Left ventricle myocardium inferior (tissue), 1 donor: ENCODE data around the gene MKS1. TPM values are rescaled to one million over a fixed set of nuclear protein-coding genes. Genes with fewer than 3 reads are reported as not detected.

Experiments
- DNase-seq: peaks from one replicate; pipeline ENCODE4 v3.0.0-alpha.2; 2020
- H3K27ac ChIP-seq: fragments of 200-600 bp; replicated peaks from 2 replicates; pipeline ENCODE4 v1.8.0; 2021
- H3K27me3 ChIP-seq: fragments of 200-600 bp; 2 replicates; pipeline ENCODE4 v1.8.0; 2021; ENCODE audit warnings: low read depth
- H3K36me3 ChIP-seq: fragments of 200-600 bp; 2 replicates; pipeline ENCODE4 v1.8.0; 2021
- H3K4me1 ChIP-seq: fragments of 200-600 bp; 2 replicates; pipeline ENCODE4 v1.8.0; 2021
- H3K4me3 ChIP-seq: fragments of 200-600 bp; 2 replicates; pipeline ENCODE4 v1.8.0; 2021; ENCODE audit warnings: mild to moderate bottlenecking, moderate library complexity
- H3K9me3 ChIP-seq: fragments of 200-600 bp; replicated peaks from 2 replicates; pipeline ENCODE4 v1.8.0; 2021
- CTCF ChIP-seq: fragments of 200-600 bp; IDR thresholded peaks from 2 replicates; pipeline ENCODE4 v1.8.0; 2021; ENCODE audit warnings: antibody characterized with exemption, mild to moderate bottlenecking, borderline replicate concordance
- intact Hi-C: fragments of 100-400 bp; cut with micrococcal nuclease; formaldehyde crosslinking; loops from one replicate; pipeline ENCODE4 v1.11.0; 2022
- total RNA-seq: library from RNA; stranded (reverse); fragmentation: NEBNext Ultra II Directional; extraction: Animal tissue kit (Norgen Biotek cat#: 25700); gene quantifications from one replicate; pipeline ENCODE4 v1.2.1, GENCODE V29; 2021
- donor health status: DM: no; HTN: yes; CAD: no; lungs with severe emphysema.

The MKS1 gene
- total RNA-seq, 1 donor from 2014 or later = 10.8 TPM

GRCh38 chr17:58253082-58253481 is 34.0 kb upstream of the MKS1 start:
- TF ChIP-seq CTCF = no peak

GRCh38 chr17:58252141-58252540 is 33.1 kb upstream of the MKS1 start:
- no peak for TF ChIP-seq CTCF
- peaks cover 98% of the 10 kb centered on the region for H3K27me3 ChIP-seq
- H3K9me3 ChIP-seq = no peaks in the 10 kb centered on the region
- intact Hi-C loops = no loop called here
- no peak for DNase-seq
- peaks cover 10% of the 10 kb centered on the region for H3K4me1 ChIP-seq
- no peak overlapping the region for H3K27ac ChIP-seq
- H3K36me3 ChIP-seq = no peaks in the 10 kb centered on the region
- H3K4me3 ChIP-seq = no peak overlapping the region

More at GRCh38 chr17:58253082-58253481, 34.0 kb upstream of the MKS1 start:
- no peak for DNase-seq
- H3K36me3 ChIP-seq = no peaks in the 10 kb centered on the region
- no peak overlapping the region for H3K27ac ChIP-seq
- peaks cover 99% of the 10 kb centered on the region for H3K27me3 ChIP-seq
- intact Hi-C loops = no loop called here
- no peak overlapping the region for H3K4me3 ChIP-seq
- H3K9me3 ChIP-seq = no peaks in the 10 kb centered on the region
- H3K4me1 ChIP-seq = peaks cover 10% of the 10 kb centered on the region

- no peak for TF ChIP-seq CTCF
- Histone ChIP-seq H3K4me3 (no peak overlapping the region), H3K27ac (no peak overlapping the region), H3K36me3 (no peaks in the 10 kb centered on the region), H3K9me3 (no peaks in the 10 kb centered on the region), H3K27me3 (peaks cover 98% of the 10 kb centered on the region), H3K4me1 (peaks cover 10% of the 10 kb centered on the region)
- no peak for DNase-seq
- intact Hi-C loops = no loop called here
These were observed 31.4 kb upstream of the MKS1 start for GRCh38 chr17:58250344-58251011.

- Histone ChIP-seq H3K27me3 (peaks cover 98% of the 10 kb centered on the region), H3K4me1 (peaks cover 10% of the 10 kb centered on the region), H3K27ac (no peak overlapping the region), H3K9me3 (no peaks in the 10 kb centered on the region), H3K36me3 (no peaks in the 10 kb centered on the region), H3K4me3 (peak overlapping the region; percentile 66)
- TF ChIP-seq CTCF = peak; percentile 95
- intact Hi-C loops = no loop called here
- DNase-seq = peak; percentile 64
These were observed 30.4 kb upstream of the MKS1 start for GRCh38 chr17:58249270-58250133.

- no peaks in the 10 kb centered on the region for H3K9me3 ChIP-seq
- H3K27me3 ChIP-seq = peaks cover 97% of the 10 kb centered on the region
- H3K27ac ChIP-seq = no peak overlapping the region
- intact Hi-C loops = no loop called here
- no peaks in the 10 kb centered on the region for H3K36me3 ChIP-seq
- H3K4me3 ChIP-seq = peak overlapping the region; percentile 66
- H3K4me1 ChIP-seq = peaks cover 10% of the 10 kb centered on the region
- TF ChIP-seq CTCF = no peak
- no peak for DNase-seq
These were observed 29.9 kb upstream of the MKS1 start for GRCh38 chr17:58248955-58249269.
